HepG2 (cell line): ENCODE data around the gene CNTROB. TPM values are rescaled to one million over a fixed set of nuclear protein-coding genes. Genes with fewer than 3 reads are reported as not detected.

Source experiments
- IRX3 ChIP-seq: sonication (generic); formaldehyde crosslinking; IDR thresholded peaks from 2 replicates; pipeline ENCODE4 v1.8.1; 2023; ENCODE audit warnings: mild to moderate bottlenecking, low read depth, missing genetic modification reagents, borderline replicate concordance
- MEF2D ChIP-seq: sonication (generic); formaldehyde crosslinking; IDR thresholded peaks from 2 replicates; pipeline ENCODE4 v1.5.1; 2020; ENCODE audit warnings: mild to moderate bottlenecking, missing genetic modification reagents
- SMAD3 ChIP-seq: sonication (generic); formaldehyde crosslinking; IDR thresholded peaks from 2 replicates; pipeline ENCODE4 v1.4.0; 2020; ENCODE audit warnings: missing genetic modification reagents
- TRIM24 ChIP-seq: sonication (generic); formaldehyde crosslinking; IDR thresholded peaks from 2 replicates; pipeline ENCODE4 v1.8.0; 2022; ENCODE audit warnings: mild to moderate bottlenecking, missing genetic modification reagents
- ZNF235 ChIP-seq: sonication (generic); formaldehyde crosslinking; IDR thresholded peaks from 2 replicates; pipeline ENCODE4 v1.8.1; 2023; ENCODE audit warnings: mild to moderate bottlenecking, missing genetic modification reagents, borderline replicate concordance
- ZNF276 ChIP-seq: sonication (generic); formaldehyde crosslinking; IDR thresholded peaks from 2 replicates; pipeline ENCODE4 v1.4.0; 2020; ENCODE audit warnings: mild to moderate bottlenecking, low read depth, missing genetic modification reagents
- ZNF431 ChIP-seq: sonication (generic); formaldehyde crosslinking; IDR thresholded peaks from 2 replicates; pipeline ENCODE4 v1.9.0; 2022; ENCODE audit warnings: missing genetic modification reagents, low read depth, mild to moderate bottlenecking, borderline replicate concordance
- ZNF432 ChIP-seq: sonication (generic); formaldehyde crosslinking; IDR thresholded peaks from 2 replicates; pipeline ENCODE4 v1.5.0; 2020; ENCODE audit warnings: missing genetic modification reagents, mild to moderate bottlenecking, borderline replicate concordance
- ZNF513 ChIP-seq: sonication (generic); formaldehyde crosslinking; conservative IDR thresholded peaks from 2 replicates; pipeline ENCODE4 v1.5.0; 2020; ENCODE audit warnings: missing genetic modification reagents
- ZNF556 ChIP-seq: sonication (generic); formaldehyde crosslinking; IDR thresholded peaks from 2 replicates; pipeline ENCODE4 v1.4.0; 2020; ENCODE audit warnings: mild to moderate bottlenecking, missing genetic modification reagents, borderline replicate concordance
- ZNF605 ChIP-seq: sonication (generic); formaldehyde crosslinking; IDR thresholded peaks from 2 replicates; pipeline ENCODE4 v1.8.0; 2022; ENCODE audit warnings: mild to moderate bottlenecking, missing genetic modification reagents
- ZNF816 ChIP-seq: sonication (generic); formaldehyde crosslinking; IDR thresholded peaks from 2 replicates; pipeline ENCODE4 v1.8.0; 2022; ENCODE audit warnings: missing genetic modification reagents, mild to moderate bottlenecking, borderline replicate concordance
- ZSCAN20 ChIP-seq: sonication (generic); formaldehyde crosslinking; IDR thresholded peaks from 2 replicates; pipeline ENCODE4 v1.4.0; 2020; ENCODE audit warnings: missing genetic modification reagents, mild to moderate bottlenecking, borderline replicate concordance
- polyA plus RNA-seq, 8 experiments: library from polyadenylated mRNA; depleted of rRNA in 3 of 8; stranded (reverse) in 7 of 8; unstranded in 1 of 8; fragments of >200 nt; fragmentation: Illumina TruSeq in 4 of 8; extraction: Trizol in 4 of 8; gene quantifications; 2 replicates each; pipeline versions ENCODE4 v1.2.1 to v1.2.3, GENCODE V29; 2011 to 2016; ENCODE audit warnings: low read depth in 4 of 8, missing spikeins in 1 of 8, mixed read lengths in 1 of 8; ENCODE audit not compliant: insufficient read depth in 1 of 8
- total RNA-seq, 5 experiments: library from RNA; depleted of rRNA; stranded (reverse); fragments of >200 nt; fragmentation: Illumina TruSeq; extraction: Trizol; gene quantifications; 2 replicates each; pipeline ENCODE4 v1.2.3, GENCODE V29; 2016; ENCODE audit warnings: low read depth in 1 of 5
- TF ChIP-seq, protein P1 (sequence below): sonication (generic); formaldehyde crosslinking; IDR thresholded peaks from 2 replicates; pipeline ENCODE4 v1.5.0; 2020; ENCODE audit warnings: mild to moderate bottlenecking, missing genetic modification reagents, borderline replicate concordance
- TF ChIP-seq, protein P2 (sequence below): sonication (generic); formaldehyde crosslinking; IDR thresholded peaks from 2 replicates; pipeline ENCODE4 v1.4.0; 2020; ENCODE audit warnings: mild to moderate bottlenecking, missing genetic modification reagents
- TF ChIP-seq, protein P3 (sequence below): IDR thresholded peaks from 2 replicates; pipeline ENCODE4 v1.4.0; 2020; ENCODE audit warnings: mild to moderate bottlenecking, missing genetic modification reagents

Gene CNTROB
- total and polyA plus RNA-seq, 2 of the 13 experiments (the other 11 are each of a cell fraction or from before 2014, with no cell fraction given), result 21.2 to 24.1 TPM

GRCh38 chr17:7889166-7889955 lies 42.6 kb upstream of the CNTROB start (continued):
- TF ChIP-seq, protein P1, sequence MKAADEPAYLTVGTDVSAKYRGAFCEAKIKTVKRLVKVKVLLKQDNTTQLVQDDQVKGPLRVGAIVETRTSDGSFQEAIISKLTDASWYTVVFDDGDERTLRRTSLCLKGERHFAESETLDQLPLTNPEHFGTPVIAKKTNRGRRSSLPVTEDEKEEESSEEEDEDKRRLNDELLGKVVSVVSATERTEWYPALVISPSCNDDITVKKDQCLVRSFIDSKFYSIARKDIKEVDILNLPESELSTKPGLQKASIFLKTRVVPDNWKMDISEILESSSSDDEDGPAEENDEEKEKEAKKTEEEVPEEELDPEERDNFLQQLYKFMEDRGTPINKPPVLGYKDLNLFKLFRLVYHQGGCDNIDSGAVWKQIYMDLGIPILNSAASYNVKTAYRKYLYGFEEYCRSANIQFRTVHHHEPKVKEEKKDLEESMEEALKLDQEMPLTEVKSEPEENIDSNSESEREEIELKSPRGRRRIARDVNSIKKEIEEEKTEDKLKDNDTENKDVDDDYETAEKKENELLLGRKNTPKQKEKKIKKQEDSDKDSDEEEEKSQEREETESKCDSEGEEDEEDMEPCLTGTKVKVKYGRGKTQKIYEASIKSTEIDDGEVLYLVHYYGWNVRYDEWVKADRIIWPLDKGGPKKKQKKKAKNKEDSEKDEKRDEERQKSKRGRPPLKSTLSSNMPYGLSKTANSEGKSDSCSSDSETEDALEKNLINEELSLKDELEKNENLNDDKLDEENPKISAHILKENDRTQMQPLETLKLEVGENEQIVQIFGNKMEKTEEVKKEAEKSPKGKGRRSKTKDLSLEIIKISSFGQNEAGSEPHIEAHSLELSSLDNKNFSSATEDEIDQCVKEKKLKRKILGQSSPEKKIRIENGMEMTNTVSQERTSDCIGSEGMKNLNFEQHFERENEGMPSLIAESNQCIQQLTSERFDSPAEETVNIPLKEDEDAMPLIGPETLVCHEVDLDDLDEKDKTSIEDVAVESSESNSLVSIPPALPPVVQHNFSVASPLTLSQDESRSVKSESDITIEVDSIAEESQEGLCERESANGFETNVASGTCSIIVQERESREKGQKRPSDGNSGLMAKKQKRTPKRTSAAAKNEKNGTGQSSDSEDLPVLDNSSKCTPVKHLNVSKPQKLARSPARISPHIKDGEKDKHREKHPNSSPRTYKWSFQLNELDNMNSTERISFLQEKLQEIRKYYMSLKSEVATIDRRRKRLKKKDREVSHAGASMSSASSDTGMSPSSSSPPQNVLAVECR, result no peak
- TF ChIP-seq, protein P2, sequence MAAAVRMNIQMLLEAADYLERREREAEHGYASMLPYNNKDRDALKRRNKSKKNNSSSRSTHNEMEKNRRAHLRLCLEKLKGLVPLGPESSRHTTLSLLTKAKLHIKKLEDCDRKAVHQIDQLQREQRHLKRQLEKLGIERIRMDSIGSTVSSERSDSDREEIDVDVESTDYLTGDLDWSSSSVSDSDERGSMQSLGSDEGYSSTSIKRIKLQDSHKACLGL, result no peak
- TF ChIP-seq ZNF276 (CRISPR knock-in tag), result no peak
- no peak for TF ChIP-seq ZNF235
- TF ChIP-seq, protein P3, sequence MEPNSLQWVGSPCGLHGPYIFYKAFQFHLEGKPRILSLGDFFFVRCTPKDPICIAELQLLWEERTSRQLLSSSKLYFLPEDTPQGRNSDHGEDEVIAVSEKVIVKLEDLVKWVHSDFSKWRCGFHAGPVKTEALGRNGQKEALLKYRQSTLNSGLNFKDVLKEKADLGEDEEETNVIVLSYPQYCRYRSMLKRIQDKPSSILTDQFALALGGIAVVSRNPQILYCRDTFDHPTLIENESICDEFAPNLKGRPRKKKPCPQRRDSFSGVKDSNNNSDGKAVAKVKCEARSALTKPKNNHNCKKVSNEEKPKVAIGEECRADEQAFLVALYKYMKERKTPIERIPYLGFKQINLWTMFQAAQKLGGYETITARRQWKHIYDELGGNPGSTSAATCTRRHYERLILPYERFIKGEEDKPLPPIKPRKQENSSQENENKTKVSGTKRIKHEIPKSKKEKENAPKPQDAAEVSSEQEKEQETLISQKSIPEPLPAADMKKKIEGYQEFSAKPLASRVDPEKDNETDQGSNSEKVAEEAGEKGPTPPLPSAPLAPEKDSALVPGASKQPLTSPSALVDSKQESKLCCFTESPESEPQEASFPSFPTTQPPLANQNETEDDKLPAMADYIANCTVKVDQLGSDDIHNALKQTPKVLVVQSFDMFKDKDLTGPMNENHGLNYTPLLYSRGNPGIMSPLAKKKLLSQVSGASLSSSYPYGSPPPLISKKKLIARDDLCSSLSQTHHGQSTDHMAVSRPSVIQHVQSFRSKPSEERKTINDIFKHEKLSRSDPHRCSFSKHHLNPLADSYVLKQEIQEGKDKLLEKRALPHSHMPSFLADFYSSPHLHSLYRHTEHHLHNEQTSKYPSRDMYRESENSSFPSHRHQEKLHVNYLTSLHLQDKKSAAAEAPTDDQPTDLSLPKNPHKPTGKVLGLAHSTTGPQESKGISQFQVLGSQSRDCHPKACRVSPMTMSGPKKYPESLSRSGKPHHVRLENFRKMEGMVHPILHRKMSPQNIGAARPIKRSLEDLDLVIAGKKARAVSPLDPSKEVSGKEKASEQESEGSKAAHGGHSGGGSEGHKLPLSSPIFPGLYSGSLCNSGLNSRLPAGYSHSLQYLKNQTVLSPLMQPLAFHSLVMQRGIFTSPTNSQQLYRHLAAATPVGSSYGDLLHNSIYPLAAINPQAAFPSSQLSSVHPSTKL (CRISPR knock-in tag), result peak; percentile 34; the same call in 1 of the 2 replicates
- TF ChIP-seq ZNF431 (CRISPR knock-in tag), result no peak
- 0 out of 2 replicates have a peak, but pooled peaks have one; percentile 17 for TF ChIP-seq ZNF605
- TF ChIP-seq SMAD3 (CRISPR knock-in tag), result no peak
- TF ChIP-seq MEF2D, result no peak
- no peak for TF ChIP-seq IRX3
- TF ChIP-seq ZNF816 (CRISPR knock-in tag), result no peak
- no peak for TF ChIP-seq ZNF432
- no peak for TF ChIP-seq ZSCAN20 (CRISPR knock-in tag)
- no peak for TF ChIP-seq ZNF513 (CRISPR knock-in tag)
- TF ChIP-seq ZNF556, result no peak
- no peak for TF ChIP-seq TRIM24
